GM19468 (cell line): ENCODE measurements around the gene VDR.

Source experiments
- ATAC-seq: cut with Tn5 transposase; IDR thresholded peaks from one replicate; pipeline ENCODE4 v1.9.1; 2021; ENCODE audit warnings: mild to moderate bottlenecking, moderate library complexity, moderate number of reproducible peaks; ENCODE audit not compliant: unreplicated experiment; ENCODE audit errors: extremely low read depth

Gene VDR

GRCh38 chr12:47835006-47835830 lies 69.6 kb downstream of the VDR start:
- no peak for ATAC-seq

DNA sequence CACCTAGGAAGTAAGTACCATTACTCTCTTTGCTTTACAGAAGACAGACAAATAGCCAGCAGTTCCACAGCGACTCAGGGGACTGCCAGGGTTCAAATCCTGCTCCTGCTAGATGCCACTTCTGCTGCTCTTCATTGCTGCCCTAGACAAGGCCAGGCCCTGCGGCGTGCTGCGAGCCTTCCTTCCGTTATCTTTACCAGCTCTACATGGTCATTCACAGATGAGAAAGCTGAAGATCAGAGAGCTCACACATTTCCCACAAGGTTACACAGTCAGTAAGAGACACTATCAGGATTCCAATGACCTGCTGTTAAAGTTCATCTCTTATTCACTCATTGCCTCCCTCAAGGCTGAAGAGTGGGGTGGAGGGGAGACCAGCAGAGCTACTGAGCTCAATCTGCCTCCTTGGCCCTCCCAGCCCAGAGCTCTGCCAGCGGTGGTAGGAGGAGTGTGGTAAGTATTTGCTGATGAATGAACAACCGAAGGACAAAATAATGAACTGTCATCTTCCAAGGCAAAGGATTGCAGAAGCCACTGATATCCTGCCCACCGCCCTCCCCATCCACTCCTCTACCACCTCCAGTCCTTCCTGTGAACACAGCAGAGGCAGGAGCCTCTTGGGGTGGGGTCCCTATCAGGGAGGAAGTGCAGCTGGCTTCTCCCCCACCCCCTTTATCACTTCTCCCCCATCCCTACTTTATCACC lies 70.4 kb downstream of the VDR start:
- ATAC-seq, result no peak

DNA sequence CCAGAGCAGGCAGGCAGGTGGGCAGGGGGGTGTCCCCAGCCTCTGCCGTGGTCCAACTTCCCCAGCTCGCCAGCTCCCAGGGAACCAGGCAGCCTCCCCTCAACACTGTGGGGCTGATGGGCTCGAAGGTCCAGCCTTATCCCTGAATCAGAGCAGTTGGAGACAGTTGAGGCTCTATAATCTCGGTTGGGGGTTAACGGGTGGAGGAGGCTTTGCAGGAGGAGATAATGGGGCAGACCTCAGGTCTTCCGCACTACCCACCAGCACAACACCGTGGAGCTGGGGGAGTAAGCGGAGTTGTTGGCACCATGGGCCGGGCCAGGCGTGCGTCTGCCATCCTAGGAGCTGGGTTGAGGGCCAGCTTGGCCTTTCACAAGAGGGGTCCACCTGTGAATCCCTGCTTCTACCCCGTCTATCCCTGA lies 71.2 kb downstream of the VDR start:
- ATAC-seq, result no peak

DNA sequence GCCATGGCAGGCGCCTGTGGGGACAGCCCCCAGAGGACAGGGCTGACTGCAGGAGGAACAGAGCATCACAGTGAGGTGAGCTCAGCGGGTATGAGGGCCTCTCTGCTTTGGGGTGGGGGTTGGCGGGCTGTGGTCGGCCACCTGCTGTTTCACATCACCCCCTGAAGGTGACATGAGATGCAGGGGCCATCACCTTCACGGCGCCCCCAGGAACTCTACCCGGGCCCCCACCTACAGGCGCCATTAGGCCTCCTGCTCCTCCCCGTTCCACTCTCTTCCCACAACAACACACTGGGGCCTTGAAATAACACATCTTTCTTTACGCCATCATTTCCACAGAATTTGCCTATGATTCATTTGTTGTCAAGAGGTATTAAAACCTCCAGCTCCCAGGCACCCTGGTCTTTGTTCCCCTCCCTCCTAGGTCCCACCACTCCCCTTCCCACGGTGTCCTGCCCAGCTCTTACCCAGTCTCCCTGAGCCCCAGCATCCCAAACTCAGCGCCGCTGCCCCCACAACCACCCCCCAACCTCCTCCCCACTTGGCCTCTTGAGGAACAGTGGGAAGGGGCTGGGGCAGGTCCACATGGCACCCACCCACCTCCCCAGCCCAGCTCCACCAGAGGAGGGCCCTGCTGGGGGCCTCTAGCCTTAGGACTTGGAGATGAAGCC lies 72.4 kb downstream of the VDR start:
- no peak for ATAC-seq

- ATAC-seq, result no peak
These were observed 75.2 kb downstream of the VDR start for GRCh38 chr12:47829584-47829983.

GRCh38 chr12:47828976-47829482 lies 75.8 kb downstream of the VDR start:
- ATAC-seq, result no peak

DNA sequence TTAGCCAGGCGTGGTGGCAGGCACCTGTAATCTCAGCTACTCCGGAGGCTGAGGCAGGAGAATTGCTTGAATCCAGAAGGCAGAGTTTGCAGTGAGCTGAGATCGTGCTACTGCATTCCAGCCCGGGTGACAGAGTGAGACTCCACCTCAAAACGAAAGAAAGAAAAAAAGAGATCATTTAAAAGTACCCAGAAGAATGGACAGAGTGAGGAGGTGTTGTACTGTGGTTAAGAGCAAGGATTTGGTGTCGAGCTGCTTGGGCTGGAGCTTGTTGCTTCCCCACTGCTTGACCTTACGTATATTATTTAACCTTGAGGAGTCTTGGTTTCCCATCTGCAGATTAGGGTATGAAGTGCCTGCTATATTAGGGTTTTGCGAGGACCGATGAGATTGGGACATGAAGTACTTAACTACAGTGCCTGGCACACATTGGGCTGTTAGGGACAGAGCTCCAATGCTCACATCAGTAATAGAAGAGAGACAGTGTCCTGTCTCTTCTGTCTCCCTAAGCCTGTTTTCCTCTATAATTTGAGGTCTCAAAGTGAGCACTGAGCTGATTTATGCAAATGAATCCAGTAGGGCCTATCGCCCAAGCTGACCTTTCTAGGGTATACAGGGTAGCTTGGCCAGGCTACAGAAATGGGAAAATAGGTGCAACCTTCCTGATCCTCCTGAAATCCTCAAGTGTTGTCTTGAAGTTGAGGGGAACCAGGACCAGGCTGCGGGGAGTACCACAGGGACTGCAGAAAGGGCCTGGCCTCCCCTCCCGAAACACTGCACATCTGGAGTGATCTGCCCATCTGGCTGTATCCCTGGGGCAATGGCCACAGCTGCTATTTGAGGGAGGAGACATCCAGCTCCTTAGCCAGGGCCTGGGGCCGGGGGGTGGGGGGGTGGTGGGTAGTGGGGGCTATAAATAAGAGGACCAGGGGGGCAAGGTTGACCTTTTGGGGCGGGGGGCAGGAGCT lies 76.5 kb downstream of the VDR start:
- ATAC-seq, result no peak

DNA sequence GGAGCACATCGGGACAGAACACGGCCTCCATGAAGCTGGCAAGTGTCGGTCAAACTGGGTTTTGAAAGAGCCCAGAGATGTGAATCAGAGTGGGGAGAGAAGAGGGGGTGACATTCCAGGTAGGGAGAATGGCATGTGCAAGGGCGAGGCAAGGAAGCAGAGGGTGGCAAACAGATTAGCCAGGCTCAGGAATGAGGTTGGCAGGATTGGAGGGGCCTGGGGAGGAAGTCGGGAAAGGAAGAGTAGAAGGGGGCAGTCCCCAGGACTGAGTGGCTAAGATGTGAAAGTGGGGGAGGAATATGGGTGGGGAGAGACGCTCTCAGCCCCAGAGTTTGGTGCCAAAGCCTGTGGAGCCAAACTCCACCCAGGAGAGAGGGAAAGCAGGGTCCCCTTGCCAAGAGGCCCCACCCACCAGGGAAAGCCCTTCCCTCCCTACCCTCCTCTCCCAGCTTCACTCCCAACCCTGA lies 79.6 kb downstream of the VDR start:
- no peak for ATAC-seq

GRCh38 chr12:47824635-47825034 lies 80.2 kb downstream of the VDR start:
- ATAC-seq, result no peak

DNA sequence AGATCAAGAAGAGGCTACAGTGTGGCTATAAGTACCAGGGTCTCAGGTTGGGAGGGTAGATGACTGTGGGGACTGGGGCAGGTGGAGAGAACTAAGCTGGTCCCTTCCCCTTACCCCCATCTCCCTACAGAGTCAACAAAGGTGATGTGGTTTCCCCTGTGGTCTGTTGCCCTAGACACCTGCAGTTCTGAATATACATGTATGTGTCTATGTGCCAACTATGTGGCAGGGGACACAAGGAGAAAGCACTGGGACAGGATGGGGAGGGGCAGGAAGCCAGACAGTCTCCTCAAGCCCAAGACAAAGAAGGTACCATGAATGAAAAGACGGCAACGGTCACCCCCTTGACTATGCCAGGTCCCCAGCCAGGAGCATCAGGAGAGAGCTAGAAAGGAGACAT lies 80.6 kb downstream of the VDR start:
- no peak for ATAC-seq

GRCh38 chr12:47823422-47824086 lies 81.2 kb downstream of the VDR start:
- no peak for ATAC-seq

GRCh38 chr12:47822863-47823262 lies 81.9 kb downstream of the VDR start:
- no peak for ATAC-seq

DNA sequence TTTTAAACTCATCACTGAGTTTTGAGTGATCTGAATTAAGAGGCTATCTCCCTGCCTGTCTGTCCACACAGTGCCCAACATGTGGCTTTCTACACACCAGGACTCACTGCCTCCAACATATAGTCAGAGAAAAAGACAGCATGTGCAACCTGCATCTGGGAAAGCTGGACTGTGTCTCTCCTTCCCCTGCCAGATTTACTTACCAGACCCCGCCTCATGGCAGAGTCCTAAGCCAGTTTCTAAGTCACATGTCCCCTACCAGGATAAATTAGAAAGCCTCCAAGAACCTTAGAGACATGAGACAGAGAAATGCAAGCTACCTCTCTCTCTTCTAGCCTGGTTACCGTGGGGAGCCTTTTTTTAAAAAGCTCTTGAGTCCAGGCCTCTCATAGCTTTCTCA lies 82.4 kb downstream of the VDR start:
- no peak for ATAC-seq

DNA sequence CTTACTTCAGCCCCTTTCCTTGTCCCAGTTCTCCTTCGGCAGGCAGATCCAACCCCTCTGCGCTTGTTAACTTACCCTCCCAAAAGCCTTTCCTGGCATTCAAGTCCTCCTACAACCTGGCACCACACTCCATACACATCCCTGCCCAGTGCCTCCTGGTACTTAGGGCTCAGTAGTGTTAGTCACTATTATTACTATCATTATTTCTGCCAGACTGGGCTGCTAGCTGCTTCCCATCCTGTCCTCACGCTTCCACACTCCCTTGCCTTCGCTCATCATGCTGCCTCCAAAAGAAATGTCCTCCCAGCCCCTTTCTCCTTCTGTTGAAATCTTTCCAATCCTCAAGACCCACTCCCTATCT lies 83.5 kb downstream of the VDR start:
- ATAC-seq, result no peak

- ATAC-seq, result no peak
These were observed 84.0 kb downstream of the VDR start for GRCh38 chr12:47820631-47821345.

GRCh38 chr12:47819896-47820630 lies 84.7 kb downstream of the VDR start, which contains the start of gene HDAC7:
TSS of gene HDAC7 (minus strand) at chr12:47819903. CDS start at chr12:47819785, 118 bp downstream.
- ATAC-seq, result no peak

DNA sequence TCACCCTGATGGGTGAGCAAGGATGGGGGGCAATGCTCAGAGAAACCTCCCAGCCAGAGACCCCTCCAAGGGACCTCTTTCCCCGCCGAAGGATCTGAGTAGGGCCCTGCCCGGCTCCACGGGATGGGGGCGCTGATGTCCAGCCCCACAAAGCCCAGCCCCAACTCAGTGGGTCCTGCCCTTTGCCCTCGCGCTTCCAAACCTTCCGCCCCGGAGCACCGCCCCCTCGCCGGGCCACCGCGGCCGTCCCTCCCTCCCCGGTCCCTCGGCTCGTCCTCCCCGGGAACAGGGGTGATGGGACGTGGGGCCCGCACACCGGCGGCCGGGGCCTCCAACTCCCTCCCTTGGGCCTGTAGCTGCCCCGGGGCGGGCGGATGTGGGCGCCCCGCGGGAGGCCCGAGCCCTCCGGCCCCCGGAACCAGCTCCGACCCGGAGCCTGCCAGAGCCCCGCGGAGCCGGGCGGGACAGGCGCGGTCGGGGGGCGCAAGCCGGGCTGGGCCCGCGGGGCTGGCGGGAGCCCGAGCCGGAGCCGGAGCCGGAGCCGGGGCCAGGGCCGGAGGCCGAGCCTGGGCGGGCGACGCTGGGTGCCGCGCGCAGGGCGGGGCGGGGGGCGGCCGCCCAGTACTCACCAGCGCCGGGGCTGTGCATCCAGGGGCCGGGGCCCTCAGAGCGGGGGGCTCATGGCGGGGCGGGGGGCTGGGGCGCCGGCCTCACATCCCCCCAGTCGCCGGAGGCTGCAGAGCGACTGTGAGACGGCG lies 85.5 kb downstream of the VDR start:
- no peak for ATAC-seq
